Adrenal gland (tissue), 5 donors: Measurements from ENCODE around the gene ANKFY1.

Experiments used
- CTCF ChIP-seq, 6 experiments: fragments of 450-650 bp in 4 of 6; fragments of 200-600 bp in 2 of 6; sonication (generic) in 1 of 6; IDR thresholded peaks; 1 replicate in 5 of 6; 2 replicates in 1 of 6; pipeline versions ENCODE4 v1.5.1 to v1.8.0; 2016 to 2021; ENCODE audit warnings: antibody characterized with exemption in 6 of 6, mild to moderate bottlenecking in 2 of 6, moderate library complexity in 1 of 6
- POLR2A ChIP-seq, 2 donors: fragments of 450-650 bp; IDR thresholded peaks; one replicate each; pipeline ENCODE4 v1.6.1; 2017; ENCODE audit warnings: antibody characterized with exemption in 2 of 2, mild to moderate bottlenecking in 2 of 2, moderate library complexity in 1 of 2
- donor health status: DM: no; HTN: no; CAD: no.

GRCh38 chr17:4167786-4168185, 96.0 kb downstream of the ANKFY1 start:
- no peak for TF ChIP-seq CTCF (IDR thresholded peaks at IDR 0.05)
- TF ChIP-seq POLR2A (IDR thresholded peaks at IDR 0.05): no peak
